BJ (cell line): ENCODE data around the gene FRMD4A. TPM values are rescaled to one million over a fixed set of nuclear protein-coding genes. Genes with fewer than 3 reads are reported as not detected.

Experiments used
- CTCF ChIA-PET: fragments of 350-600 bp; formaldehyde crosslinking; extraction: SDS; loops from one replicate; lab custom pipeline; 2021; ENCODE audit warnings: antibody characterized with exemption, inconsistent platforms; lab: Yijun Ruan, JAX
- POLR2A ChIA-PET: fragments of 300-600 bp; sonication (Branson Sonifier 250); formaldehyde crosslinking; extraction: SDS; loops from one replicate; lab custom pipeline; 2021; ENCODE audit warnings: antibody characterized with exemption; lab: Charles Lee
- DNase-seq: peaks from one replicate; pipeline ENCODE4 v3.0.0-alpha.2; 2011; ENCODE audit warnings: low read depth
- H3K27me3 ChIP-seq: 2 replicates; pipeline ENCODE4 v1.6.0; 2011; ENCODE audit warnings: low read length; ENCODE audit not compliant: control insufficient read depth, insufficient read depth
- H3K36me3 ChIP-seq: 2 replicates; pipeline ENCODE4 v1.5.1; 2011; ENCODE audit warnings: low read length; ENCODE audit not compliant: control insufficient read depth, insufficient read depth
- H3K4me3 ChIP-seq: 2 replicates; pipeline ENCODE4 v1.5.1; 2011; ENCODE audit warnings: low read depth, mild to moderate bottlenecking, control low read depth, low read length
- CTCF ChIP-seq: IDR thresholded peaks from 2 replicates; pipeline ENCODE4 v1.5.1; 2011; ENCODE audit warnings: low read depth, mild to moderate bottlenecking, control low read depth, inconsistent platforms, low read length, moderate library complexity; ENCODE audit not compliant: insufficient read depth
- polyA plus RNA-seq: library from polyadenylated mRNA; depleted of rRNA; stranded (reverse); fragments of >200 nt; gene quantifications from 2 replicates; pipeline ENCODE4 v1.2.3, GENCODE V29; 2011
- small RNA-seq: library from RNA; depleted of rRNA; stranded (forward); fragments of <200 nt; gene quantifications from one replicate; pipeline ENCODE3, GENCODE V24; 2012; ENCODE audit warnings: low replicate concordance, low read depth; ENCODE audit not compliant: insufficient read length

Gene FRMD4A
- polyA plus RNA-seq, 1 experiment = 31.6 TPM

- CTCF ChIA-PET = interaction anchor here (1.0 to 1.1 kb wide), 2 partner anchors 22 to 51 kb away, joined by 3 to 4 read pairs; partner anchors contain the start of gene PRPF18
- TF ChIP-seq CTCF = no peak
- no peak overlapping the region for H3K4me3 ChIP-seq
- H3K27me3 ChIP-seq = no peaks in the 10 kb centered on the region
- peaks cover 5% of the 10 kb centered on the region for H3K36me3 ChIP-seq
- POLR2A ChIA-PET = no interaction called here
- peak; percentile 14 for DNase-seq
Measured at GRCh38 chr10:13608246-13608853, 722.4 kb downstream of the FRMD4A start.

- no peak overlapping the region for H3K4me3 ChIP-seq
- H3K36me3 ChIP-seq = peaks cover 5% of the 10 kb centered on the region; the same call in 1 of the 2 replicates
- CTCF ChIA-PET = interaction anchor here (0.6 to 1.9 kb wide), 3 partner anchors 9 to 78 kb away, joined by 3 to 7 read pairs (median 4); partner anchors contain the start of gene PRPF18
- DNase-seq = no peak
- TF ChIP-seq CTCF = no peak
- no peaks in the 10 kb centered on the region for H3K27me3 ChIP-seq
- POLR2A ChIA-PET = no interaction called here
Measured at GRCh38 chr10:13604357-13605040, 726.2 kb downstream of the FRMD4A start.

- TF ChIP-seq CTCF = no peak
- ChIA-PET CTCF (interaction anchor here (0.7 to 1.8 kb wide), 2 partner anchors 9 to 11 kb away, joined by 3 to 9 read pairs; partner anchors contain the start of gene PRPF18), POLR2A (no interaction called here)
- Histone ChIP-seq H3K4me3 (no peak overlapping the region), H3K27me3 (no peaks in the 10 kb centered on the region), H3K36me3 (0 out of 2 replicates have a peak, but pooled peaks cover 2% of the 10 kb centered on the region)
- DNase-seq = no peak
Measured at GRCh38 chr10:13597909-13598308, 732.8 kb downstream of the FRMD4A start.

GRCh38 chr10:13594641-13595040 lies 736.1 kb downstream of the FRMD4A start:
- H3K4me3 ChIP-seq = no peak overlapping the region
- H3K27me3 ChIP-seq = no peaks in the 10 kb centered on the region
- ChIA-PET CTCF (no interaction called here), POLR2A (no interaction called here)
- no peaks in the 10 kb centered on the region; the same call in 1 of the 2 replicates for H3K36me3 ChIP-seq
- no peak for DNase-seq
- no peak for TF ChIP-seq CTCF

Small RNAs within 50 kb of the gene (small RNA-seq; reads per million reads assigned to genes)
- not detected for gene RNA5SP301
